PFSK-1 (cell line): ENCODE measurements around the gene PRR18. TPM values are rescaled to one million over a fixed set of nuclear protein-coding genes. Genes with fewer than 3 reads are reported as not detected.

Source experiments
- FOXP2 ChIP-seq: optimal IDR thresholded peaks from 2 replicates; pipeline ENCODE3; 2011; ENCODE audit warnings: borderline replicate concordance, control low read depth, inconsistent platforms; ENCODE audit not compliant: insufficient read depth; ENCODE audit errors: extremely low read length, extremely low read depth
- POLR2AphosphoS5 ChIP-seq: IDR thresholded peaks from 2 replicates; pipeline ENCODE4 v1.6.1; 2012; ENCODE audit warnings: low read depth, mild to moderate bottlenecking, control low read depth, low read length, moderate library complexity
- SIN3A ChIP-seq: IDR thresholded peaks from 2 replicates; pipeline ENCODE4 v1.6.1; 2012; ENCODE audit warnings: mild to moderate bottlenecking, low read length, moderate library complexity, borderline replicate concordance; ENCODE audit not compliant: insufficient read depth
- TAF1 ChIP-seq: IDR thresholded peaks from 2 replicates; pipeline ENCODE4 v1.6.1; 2012; ENCODE audit warnings: low read length, control low read depth, borderline replicate concordance; ENCODE audit not compliant: insufficient read depth
- polyA plus RNA-seq: library from polyadenylated mRNA; unstranded; fragments of >200 nt; gene quantifications from one replicate; pipeline ENCODE4 v1.2.1, GENCODE V29; 2012; ENCODE audit warnings: low read depth, missing spikeins; ENCODE audit not compliant: insufficient read length
- TF ChIP-seq, protein P1 (sequence below), 2 experiments: IDR thresholded peaks; 2 replicates each; pipeline versions ENCODE4 v1.6.1 to v1.8.0; 2011 to 2012; ENCODE audit warnings: low read depth in 2 of 2, low read length in 2 of 2, control low read depth in 1 of 2, inconsistent platforms in 1 of 2, mild to moderate bottlenecking in 1 of 2, moderate library complexity in 1 of 2; ENCODE audit not compliant: insufficient read depth in 1 of 2

Gene PRR18, protein sequence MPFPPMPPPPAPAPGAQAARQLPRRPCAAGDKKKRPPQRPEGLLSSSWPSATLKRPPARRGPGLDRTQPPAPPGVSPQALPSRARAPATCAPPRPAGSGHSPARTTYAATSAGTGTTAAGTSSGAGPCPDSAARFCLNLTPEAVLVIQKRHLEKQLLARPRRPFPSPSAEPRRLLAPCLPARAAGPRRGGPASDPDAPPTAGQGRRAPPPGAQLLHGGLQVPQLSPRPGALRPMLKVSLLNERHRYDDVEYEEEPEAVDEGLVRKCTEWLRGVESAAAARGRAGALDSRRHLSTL
- polyA plus RNA-seq: 0.23 TPM

DNA sequence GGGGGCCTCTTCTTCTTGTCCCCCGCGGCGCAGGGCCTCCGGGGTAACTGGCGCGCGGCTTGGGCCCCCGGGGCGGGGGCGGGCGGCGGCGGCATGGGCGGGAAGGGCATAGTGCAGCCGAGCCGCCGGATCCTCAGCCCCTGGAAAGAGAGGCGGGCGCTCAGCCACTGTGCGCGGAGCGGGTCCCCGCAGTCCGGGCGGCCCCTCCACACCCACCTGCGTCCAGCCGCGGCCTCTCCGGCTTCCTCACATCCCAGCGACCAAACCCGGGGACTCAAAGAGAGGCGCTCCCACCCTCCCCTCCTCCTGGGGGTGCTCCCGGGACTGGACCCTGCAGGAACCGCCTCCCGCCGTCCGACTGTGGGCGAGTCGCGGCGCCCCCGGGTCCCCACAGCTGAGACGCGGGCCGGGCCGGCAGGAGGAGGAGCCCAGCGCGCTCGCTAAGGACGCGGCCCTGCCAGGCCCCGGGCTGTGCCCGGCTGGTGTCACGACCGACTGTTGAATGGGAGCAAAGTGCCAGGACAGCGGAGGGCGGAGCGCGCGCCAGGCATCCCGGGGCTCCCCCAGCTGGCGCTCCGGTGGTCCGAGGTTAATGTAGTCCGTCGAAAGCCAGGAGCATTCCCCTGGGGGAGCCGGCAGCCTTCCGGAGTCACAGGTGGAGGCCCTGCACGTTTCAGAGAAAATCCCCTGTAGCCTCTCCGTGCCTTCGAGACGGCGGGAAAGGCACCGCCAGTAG, at the start of gene PRR18:
Gene PRR18, minus strand, starts transcription at position 360 of the 736 bp plus-strand sequence. Its CDS starts 250 bp downstream, at position 110.
- TF ChIP-seq SIN3A: no peak
- TF ChIP-seq, protein P1, sequence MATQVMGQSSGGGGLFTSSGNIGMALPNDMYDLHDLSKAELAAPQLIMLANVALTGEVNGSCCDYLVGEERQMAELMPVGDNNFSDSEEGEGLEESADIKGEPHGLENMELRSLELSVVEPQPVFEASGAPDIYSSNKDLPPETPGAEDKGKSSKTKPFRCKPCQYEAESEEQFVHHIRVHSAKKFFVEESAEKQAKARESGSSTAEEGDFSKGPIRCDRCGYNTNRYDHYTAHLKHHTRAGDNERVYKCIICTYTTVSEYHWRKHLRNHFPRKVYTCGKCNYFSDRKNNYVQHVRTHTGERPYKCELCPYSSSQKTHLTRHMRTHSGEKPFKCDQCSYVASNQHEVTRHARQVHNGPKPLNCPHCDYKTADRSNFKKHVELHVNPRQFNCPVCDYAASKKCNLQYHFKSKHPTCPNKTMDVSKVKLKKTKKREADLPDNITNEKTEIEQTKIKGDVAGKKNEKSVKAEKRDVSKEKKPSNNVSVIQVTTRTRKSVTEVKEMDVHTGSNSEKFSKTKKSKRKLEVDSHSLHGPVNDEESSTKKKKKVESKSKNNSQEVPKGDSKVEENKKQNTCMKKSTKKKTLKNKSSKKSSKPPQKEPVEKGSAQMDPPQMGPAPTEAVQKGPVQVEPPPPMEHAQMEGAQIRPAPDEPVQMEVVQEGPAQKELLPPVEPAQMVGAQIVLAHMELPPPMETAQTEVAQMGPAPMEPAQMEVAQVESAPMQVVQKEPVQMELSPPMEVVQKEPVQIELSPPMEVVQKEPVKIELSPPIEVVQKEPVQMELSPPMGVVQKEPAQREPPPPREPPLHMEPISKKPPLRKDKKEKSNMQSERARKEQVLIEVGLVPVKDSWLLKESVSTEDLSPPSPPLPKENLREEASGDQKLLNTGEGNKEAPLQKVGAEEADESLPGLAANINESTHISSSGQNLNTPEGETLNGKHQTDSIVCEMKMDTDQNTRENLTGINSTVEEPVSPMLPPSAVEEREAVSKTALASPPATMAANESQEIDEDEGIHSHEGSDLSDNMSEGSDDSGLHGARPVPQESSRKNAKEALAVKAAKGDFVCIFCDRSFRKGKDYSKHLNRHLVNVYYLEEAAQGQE (IDR thresholded peaks at IDR 0.05; ENCODE audit: insufficient read depth in 1 of 2, low read depth in 2 of 2, low read length in 2 of 2): no peak
- no peak for TF ChIP-seq FOXP2
- TF ChIP-seq POLR2AphosphoS5: no peak
- TF ChIP-seq TAF1: no peak

DNA sequence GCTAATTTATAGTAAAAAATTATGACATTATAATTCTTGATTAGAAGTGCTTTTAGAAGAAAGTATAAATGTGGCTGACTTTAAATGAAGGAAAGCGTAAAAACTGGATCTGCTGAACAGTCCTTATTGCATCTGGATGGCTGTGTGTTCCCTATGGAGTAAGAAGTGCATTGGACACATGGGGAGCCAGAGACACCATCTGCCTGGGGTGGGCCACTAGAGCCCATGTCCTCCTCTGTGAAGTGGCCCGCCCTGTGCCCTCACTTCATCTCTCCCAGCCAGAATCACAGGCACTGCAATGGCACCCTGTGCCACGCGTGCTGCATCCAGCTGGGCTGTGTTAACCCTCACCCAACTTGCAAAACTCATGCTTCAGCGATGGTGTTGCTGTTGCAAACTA, 47.4 kb upstream of the PRR18 start:
- TF ChIP-seq SIN3A (no peak), FOXP2 (no peak), TAF1 (no peak), POLR2AphosphoS5 (no peak)
- TF ChIP-seq, protein P1 (IDR thresholded peaks at IDR 0.05; ENCODE audit: insufficient read depth in 1 of 2, low read depth in 2 of 2, low read length in 2 of 2): no peak

DNA sequence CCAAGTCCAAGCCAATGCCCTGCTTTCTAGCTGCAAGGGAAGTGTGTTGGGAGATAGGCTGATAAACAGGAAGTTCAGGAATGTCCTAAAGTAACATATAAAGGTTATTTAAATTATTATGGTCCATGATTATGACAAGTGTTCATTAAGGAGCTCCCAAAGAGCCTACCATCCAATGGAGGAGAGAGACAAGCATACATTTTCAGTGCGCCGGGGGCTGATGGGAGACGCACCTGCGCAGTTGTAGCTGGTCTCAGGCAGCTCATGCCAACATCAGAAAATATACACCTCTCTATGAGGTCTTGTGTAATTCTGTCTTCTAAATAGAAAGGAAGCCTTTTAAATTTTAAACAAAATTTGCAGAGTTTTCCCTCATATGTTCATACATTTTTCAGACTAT, 46.8 kb upstream of the PRR18 start:
- no peak for TF ChIP-seq SIN3A
- no peak for TF ChIP-seq POLR2AphosphoS5
- TF ChIP-seq TAF1: no peak
- TF ChIP-seq FOXP2: no peak

DNA sequence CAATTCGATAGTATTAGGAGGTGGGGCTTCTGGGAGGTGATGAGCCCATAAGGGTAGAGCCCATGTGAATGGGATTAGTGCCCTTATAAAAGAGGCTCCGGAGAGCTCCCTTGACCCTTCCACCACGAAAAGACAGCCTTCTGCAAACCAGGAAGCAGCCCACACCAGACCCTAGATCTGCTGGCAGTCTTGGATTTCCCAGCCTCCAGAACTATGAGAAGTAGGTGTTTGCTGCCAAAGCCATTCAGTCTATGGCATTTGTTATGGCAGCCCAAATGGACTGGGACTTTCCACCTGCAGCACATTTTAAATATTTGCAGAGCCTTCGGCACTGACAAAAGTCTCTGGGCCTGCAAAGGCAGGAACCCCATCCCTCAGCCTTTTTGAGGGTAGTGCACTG, 46.0 kb upstream of the PRR18 start:
- TF ChIP-seq FOXP2 (no peak), SIN3A (no peak), TAF1 (no peak), POLR2AphosphoS5 (no peak)
- TF ChIP-seq, protein P1 (IDR thresholded peaks at IDR 0.05; ENCODE audit: insufficient read depth in 1 of 2, low read depth in 2 of 2, low read length in 2 of 2): no peak

DNA sequence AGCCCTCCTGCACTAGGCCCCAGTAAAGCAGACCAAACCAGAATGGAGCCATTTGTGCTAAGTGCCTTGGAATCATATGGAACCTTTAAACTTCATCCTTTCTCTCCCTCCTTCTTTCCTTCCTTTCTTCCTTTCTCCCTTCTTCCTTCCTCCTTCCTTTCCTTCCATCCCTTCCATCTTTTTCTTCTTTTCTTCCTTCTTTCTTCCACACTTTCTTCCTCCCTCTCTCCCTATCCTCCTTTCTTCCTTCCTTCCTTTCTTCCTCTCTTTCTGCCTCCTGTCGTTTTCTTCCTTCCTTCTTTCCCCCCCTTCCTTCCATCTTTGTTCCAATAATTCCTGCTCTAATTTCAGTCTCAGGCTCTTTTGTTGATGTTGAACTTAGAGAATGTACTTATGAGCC, 45.3 kb upstream of the PRR18 start:
- TF ChIP-seq SIN3A (no peak), FOXP2 (no peak), POLR2AphosphoS5 (no peak), TAF1 (no peak)
- TF ChIP-seq, protein P1 (IDR thresholded peaks at IDR 0.05; ENCODE audit: insufficient read depth in 1 of 2, low read depth in 2 of 2, low read length in 2 of 2): no peak
